ENCODE results near the gene PLCH1.

Gene PLCH1

DNA sequence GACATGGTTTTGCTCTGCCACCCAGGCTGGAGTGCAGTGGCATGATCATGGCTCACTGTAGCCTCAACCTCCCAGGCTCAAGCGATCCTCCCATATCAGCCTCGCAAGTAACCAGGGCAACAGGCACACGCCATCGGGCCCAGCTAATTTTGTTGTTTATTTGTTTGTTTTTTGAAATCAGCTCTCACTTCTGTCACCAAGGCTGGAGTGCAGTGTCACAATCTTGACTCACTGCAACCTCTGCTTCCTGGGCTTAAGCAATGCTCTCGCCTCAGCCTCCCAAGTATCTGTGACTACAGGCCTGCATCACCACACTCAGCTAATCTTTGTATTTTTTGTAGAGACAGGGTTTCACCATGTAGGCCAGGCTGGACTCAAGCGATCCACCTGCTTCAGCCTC, 26.3 kb upstream of the PLCH1 start:
- ChIA-PET CTCF (no interaction called here), POLR2A (no interaction called here)
- no peak for DNase-seq (ENCODE audit: extremely low spot score)
- TF ChIP-seq SP1 (IDR thresholded peaks at IDR 0.05): no peak
- no peak for TF ChIP-seq FOXM1 (IDR thresholded peaks at IDR 0.05; ENCODE audit: borderline replicate concordance)
- TF ChIP-seq ZNF384 (IDR thresholded peaks at IDR 0.05): no peak
- TF ChIP-seq BHLHE40 (IDR thresholded peaks at IDR 0.05; ENCODE audit: borderline replicate concordance): no peak
- no peak for TF ChIP-seq FOXK2 (IDR thresholded peaks at IDR 0.05)

DNA sequence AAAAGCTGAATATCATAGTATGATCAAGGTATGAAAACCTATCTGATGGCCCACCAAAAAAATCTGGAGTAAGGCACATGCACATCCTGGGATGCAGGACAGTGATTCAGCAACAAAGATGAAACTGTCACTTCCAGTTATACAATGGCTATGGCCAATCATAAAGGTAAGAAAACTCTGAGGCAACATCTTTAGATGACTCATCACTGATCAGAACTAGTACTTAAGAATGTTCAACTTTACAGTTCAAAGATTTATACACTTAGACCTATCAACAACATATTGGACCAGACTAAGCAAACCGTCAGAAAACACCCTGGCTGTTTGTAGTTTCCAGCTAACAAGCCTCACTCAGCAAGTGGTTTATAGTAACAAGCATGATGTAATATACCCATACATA, 21.3 kb upstream of the PLCH1 start:
- TF ChIP-seq L3MBTL2 (conservative IDR thresholded peaks at IDR 0.05): no peak
- no peak for TF ChIP-seq SUZ12 (IDR thresholded peaks at IDR 0.05)
- TF ChIP-seq LEF1 (IDR thresholded peaks at IDR 0.05; ENCODE audit: borderline replicate concordance): no peak
- TF ChIP-seq CTBP1 (IDR thresholded peaks at IDR 0.05; ENCODE audit: borderline replicate concordance): no peak
- TF ChIP-seq ARNT (IDR thresholded peaks at IDR 0.05): no peak
- no peak for TF ChIP-seq ELF4 (IDR thresholded peaks at IDR 0.05)
- TF ChIP-seq BHLHE40 (IDR thresholded peaks at IDR 0.05; ENCODE audit: borderline replicate concordance): no peak
- TF ChIP-seq FOXK2 (IDR thresholded peaks at IDR 0.05): no peak
- no peak for TF ChIP-seq FOXA1 (IDR thresholded peaks at IDR 0.05)
- no peak for TF ChIP-seq TARDBP (IDR thresholded peaks at IDR 0.05)
- no peak for TF ChIP-seq ZNF384 (IDR thresholded peaks at IDR 0.05)
- TF ChIP-seq NFRKB (IDR thresholded peaks at IDR 0.05): no peak
- TF ChIP-seq FOXM1 (IDR thresholded peaks at IDR 0.05; ENCODE audit: borderline replicate concordance): no peak
- CTCF ChIA-PET: no interaction called here
- no peak for DNase-seq (ENCODE audit: extremely low spot score)
- POLR2A ChIA-PET: no interaction called here

DNA sequence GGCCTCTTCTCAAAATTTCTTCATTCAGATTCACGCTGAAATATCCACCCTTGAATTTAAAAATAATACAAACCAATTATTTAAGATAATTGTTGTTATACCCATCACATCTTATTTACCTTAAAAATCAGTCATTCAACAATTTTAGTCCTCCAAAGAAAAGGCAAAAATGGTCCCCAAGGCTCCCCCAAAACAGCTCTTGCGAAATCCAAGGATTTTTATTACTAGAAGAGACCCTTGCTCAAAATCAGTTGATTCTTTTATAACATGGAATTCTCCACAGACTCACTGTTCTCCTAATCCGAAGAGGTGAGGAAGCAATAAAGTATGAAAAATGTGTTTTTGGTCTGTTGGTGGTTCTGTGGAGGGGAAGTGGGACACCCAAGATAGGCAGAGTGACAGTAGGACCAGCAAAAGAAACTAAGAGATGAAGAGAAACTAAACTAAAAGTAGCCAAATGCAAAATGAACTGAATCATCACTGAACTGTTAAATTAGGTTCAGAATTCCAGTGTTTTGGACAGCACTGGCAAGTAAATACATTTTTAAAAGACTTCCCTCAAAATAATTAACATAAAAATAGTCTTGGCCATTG, 19.1 kb upstream of the PLCH1 start:
- ChIA-PET POLR2A (no interaction called here), CTCF (no interaction called here)
- no peak for TF ChIP-seq FOXK2 (IDR thresholded peaks at IDR 0.05)
- no peak for TF ChIP-seq ARNT (IDR thresholded peaks at IDR 0.05)
- TF ChIP-seq HDGF (IDR thresholded peaks at IDR 0.05; ENCODE audit: borderline replicate concordance): no peak
- no peak for DNase-seq (ENCODE audit: extremely low spot score)

DNA sequence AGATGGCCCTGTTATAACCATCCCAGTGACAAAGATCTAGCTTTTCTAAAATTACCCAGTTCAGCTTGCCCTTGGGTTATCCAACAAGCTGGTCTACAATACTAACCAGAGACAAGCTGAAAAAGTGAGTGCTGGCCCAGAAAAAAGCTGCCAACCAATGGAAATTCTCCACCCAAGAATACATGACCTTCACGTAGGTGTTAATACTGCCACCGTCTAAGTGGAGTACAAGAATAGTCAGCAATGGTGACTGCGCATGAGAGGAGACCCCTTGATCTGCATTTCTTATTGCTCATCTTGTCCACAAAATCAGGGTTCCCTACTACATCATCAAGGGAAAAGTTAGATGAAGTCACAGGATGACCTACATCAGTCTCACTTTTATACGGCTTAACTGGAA, 15.8 kb upstream of the PLCH1 start:
- TF ChIP-seq ZNF384 (IDR thresholded peaks at IDR 0.05): no peak
- no peak for TF ChIP-seq FOXK2 (IDR thresholded peaks at IDR 0.05)
- TF ChIP-seq BHLHE40 (IDR thresholded peaks at IDR 0.05; ENCODE audit: borderline replicate concordance): no peak
- no peak for TF ChIP-seq CTBP1 (IDR thresholded peaks at IDR 0.05; ENCODE audit: borderline replicate concordance)
- no peak for TF ChIP-seq NFRKB (IDR thresholded peaks at IDR 0.05)
- TF ChIP-seq SP1 (IDR thresholded peaks at IDR 0.05): no peak
- TF ChIP-seq LEF1 (IDR thresholded peaks at IDR 0.05; ENCODE audit: borderline replicate concordance): no peak
- TF ChIP-seq ELF4 (IDR thresholded peaks at IDR 0.05): no peak
- TF ChIP-seq ARNT (IDR thresholded peaks at IDR 0.05): no peak
- TF ChIP-seq TARDBP (IDR thresholded peaks at IDR 0.05): no peak
- TF ChIP-seq HDGF (IDR thresholded peaks at IDR 0.05; ENCODE audit: borderline replicate concordance): no peak
- no peak for TF ChIP-seq FOXM1 (IDR thresholded peaks at IDR 0.05; ENCODE audit: borderline replicate concordance)
- TF ChIP-seq L3MBTL2 (conservative IDR thresholded peaks at IDR 0.05): no peak
- TF ChIP-seq, protein P1, sequence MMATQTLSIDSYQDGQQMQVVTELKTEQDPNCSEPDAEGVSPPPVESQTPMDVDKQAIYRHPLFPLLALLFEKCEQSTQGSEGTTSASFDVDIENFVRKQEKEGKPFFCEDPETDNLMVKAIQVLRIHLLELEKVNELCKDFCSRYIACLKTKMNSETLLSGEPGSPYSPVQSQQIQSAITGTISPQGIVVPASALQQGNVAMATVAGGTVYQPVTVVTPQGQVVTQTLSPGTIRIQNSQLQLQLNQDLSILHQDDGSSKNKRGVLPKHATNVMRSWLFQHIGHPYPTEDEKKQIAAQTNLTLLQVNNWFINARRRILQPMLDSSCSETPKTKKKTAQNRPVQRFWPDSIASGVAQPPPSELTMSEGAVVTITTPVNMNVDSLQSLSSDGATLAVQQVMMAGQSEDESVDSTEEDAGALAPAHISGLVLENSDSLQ (IDR thresholded peaks at IDR 0.05): no peak
- no peak for TF ChIP-seq SUZ12 (IDR thresholded peaks at IDR 0.05)
- no peak for TF ChIP-seq FOXA1 (IDR thresholded peaks at IDR 0.05)
- ChIA-PET CTCF (no interaction called here), POLR2A (no interaction called here)
- no peak for DNase-seq (ENCODE audit: extremely low spot score)

DNA sequence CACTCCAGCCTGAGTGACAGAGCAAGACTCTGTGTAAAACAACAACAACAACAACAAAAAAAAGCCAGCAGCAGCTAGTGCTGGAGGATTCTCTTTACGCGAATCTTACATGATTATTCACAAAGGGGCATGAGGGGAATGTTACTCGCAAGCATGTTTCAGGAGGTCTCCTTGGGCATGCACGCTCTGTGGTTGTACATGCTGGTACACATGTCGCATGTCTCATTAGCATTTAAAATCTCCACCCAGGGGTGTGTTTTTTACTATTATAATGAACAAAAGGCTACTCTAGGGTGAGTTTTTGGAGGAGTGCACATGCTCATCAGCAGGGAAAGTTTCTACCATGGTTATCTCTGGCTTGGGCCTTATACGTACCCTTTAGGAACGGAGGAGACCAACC, 12.7 kb upstream of the PLCH1 start:
- TF ChIP-seq TARDBP (IDR thresholded peaks at IDR 0.05) (no peak), HDGF (IDR thresholded peaks at IDR 0.05; ENCODE audit: borderline replicate concordance) (no peak), SP1 (IDR thresholded peaks at IDR 0.05) (no peak), FOXK2 (IDR thresholded peaks at IDR 0.05) (no peak), BHLHE40 (IDR thresholded peaks at IDR 0.05; ENCODE audit: borderline replicate concordance) (no peak), ELF4 (IDR thresholded peaks at IDR 0.05) (no peak), L3MBTL2 (conservative IDR thresholded peaks at IDR 0.05) (no peak), SUZ12 (IDR thresholded peaks at IDR 0.05) (no peak), FOXM1 (IDR thresholded peaks at IDR 0.05; ENCODE audit: borderline replicate concordance) (no peak), LEF1 (IDR thresholded peaks at IDR 0.05; ENCODE audit: borderline replicate concordance) (no peak), ZNF384 (IDR thresholded peaks at IDR 0.05) (no peak), FOXA1 (IDR thresholded peaks at IDR 0.05) (no peak), ARNT (IDR thresholded peaks at IDR 0.05) (no peak), CTBP1 (IDR thresholded peaks at IDR 0.05; ENCODE audit: borderline replicate concordance) (no peak), NFRKB (IDR thresholded peaks at IDR 0.05) (no peak)
- TF ChIP-seq, protein P1 (IDR thresholded peaks at IDR 0.05): no peak
- ChIA-PET CTCF (interaction anchor here (0.7 kb wide), 1 partner anchor 9 kb away, joined by 3 read pairs; no protein-coding TSS in a partner anchor), POLR2A (no interaction called here)
- DNase-seq (ENCODE audit: extremely low spot score): no peak

DNA sequence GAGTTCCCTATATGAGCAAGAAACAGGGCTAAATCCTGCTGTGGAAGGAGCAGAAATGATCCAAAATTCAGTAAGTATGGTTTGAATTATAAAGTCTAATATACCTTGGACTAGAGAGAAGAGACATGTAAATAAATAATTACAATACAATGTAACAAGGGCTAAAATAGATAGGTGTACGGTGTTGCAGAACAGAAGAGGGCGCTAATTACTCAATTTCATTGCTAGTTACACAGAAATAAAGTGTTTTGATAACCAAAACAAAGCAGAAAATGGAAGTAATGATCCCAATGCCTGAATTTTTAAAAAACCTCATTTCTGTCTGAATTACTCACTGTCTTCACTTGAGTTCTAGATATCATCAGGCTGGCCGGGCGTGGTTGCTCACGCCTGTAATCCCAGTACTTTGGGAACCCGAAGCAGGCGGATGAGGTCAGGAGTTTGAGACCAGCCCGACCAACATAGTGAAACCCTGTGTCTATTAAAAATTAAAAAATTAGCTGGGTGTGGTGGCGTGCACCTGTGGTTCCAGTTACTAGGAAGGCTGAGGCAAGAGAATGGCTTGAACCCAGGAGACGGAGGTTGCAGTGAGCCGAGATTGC, 8.3 kb upstream of the PLCH1 start:
- ChIA-PET CTCF (no interaction called here), POLR2A (no interaction called here)
- TF ChIP-seq HDGF (IDR thresholded peaks at IDR 0.05; ENCODE audit: borderline replicate concordance) (no peak), ZNF384 (IDR thresholded peaks at IDR 0.05) (no peak), FOXM1 (IDR thresholded peaks at IDR 0.05; ENCODE audit: borderline replicate concordance) (no peak), SUZ12 (IDR thresholded peaks at IDR 0.05) (no peak), NFRKB (IDR thresholded peaks at IDR 0.05) (no peak), LEF1 (IDR thresholded peaks at IDR 0.05; ENCODE audit: borderline replicate concordance) (no peak), CTBP1 (IDR thresholded peaks at IDR 0.05; ENCODE audit: borderline replicate concordance) (no peak), ARNT (IDR thresholded peaks at IDR 0.05) (no peak), FOXA1 (IDR thresholded peaks at IDR 0.05) (no peak), BHLHE40 (IDR thresholded peaks at IDR 0.05; ENCODE audit: borderline replicate concordance) (no peak)
- no peak for DNase-seq (ENCODE audit: extremely low spot score)
